Endothelial cell of umbilical vein (primary cell): ENCODE measurements around the gene FBL. TPM values are rescaled to one million over a fixed set of nuclear protein-coding genes. Genes with fewer than 3 reads are reported as not detected.
"Not testable (repeated sequence)": the region's sequence is repeated elsewhere in the genome, so short reads cannot be mapped to it uniquely, and the experiment has no call there.

Experiments
- BruUV-seq: library from RNA; stranded (reverse); fragments of 400-500 nt; replicated peaks from 2 replicates; lab custom pipeline; 2021; lab: Mats Ljungman, UMichigan
- CTCF ChIA-PET: fragments of 300-600, 350-600 bp; sonication (Branson Sonifier 250); formaldehyde crosslinking; loops from one replicate; lab custom pipeline; 2021; ENCODE audit warnings: antibody characterized with exemption, inconsistent platforms; lab: Charles Lee
- POLR2A ChIA-PET: fragments of 300-600, 350-600 bp; sonication (Branson Sonifier 250); formaldehyde crosslinking; loops from one replicate; lab custom pipeline; 2021; ENCODE audit warnings: antibody characterized with exemption, inconsistent platforms; lab: Charles Lee
- DNase-seq: peaks from one replicate; pipeline ENCODE4 v3.0.0-alpha.2; 2011; ENCODE audit warnings: low read depth, low spot score
- FAIRE-seq: peaks from 2 replicates; lab custom pipeline; 2011; peaks lifted over from hg19 to GRCh38; lab: Jason Lieb, UNC
- H2AFZ ChIP-seq: 2 replicates; pipeline ENCODE4 v1.6.0; 2012; ENCODE audit warnings: low read depth, low read length, control low read depth, inconsistent platforms
- H3K27ac ChIP-seq: 2 replicates; pipeline ENCODE4 v1.5.1; 2011; ENCODE audit warnings: low read depth, mild to moderate bottlenecking, control low read depth, low read length, moderate library complexity; ENCODE audit not compliant: insufficient read depth
- H3K27me3 ChIP-seq, 2 experiments: 2 replicates each; pipeline versions ENCODE4 v1.6.0 to v1.6.1; 2011; ENCODE audit warnings: low read length in 2 of 2, mixed read lengths in 1 of 2; ENCODE audit not compliant: control insufficient read depth in 2 of 2, insufficient read depth in 2 of 2
- H3K36me3 ChIP-seq, 2 experiments: 2 replicates in 1 of 2; 3 replicates in 1 of 2; pipeline ENCODE4 v1.5.1; 2011; ENCODE audit warnings: low read length in 2 of 2, mild to moderate bottlenecking in 1 of 2, moderate library complexity in 1 of 2; ENCODE audit not compliant: control insufficient read depth in 2 of 2, insufficient read depth in 2 of 2; ENCODE audit errors: extremely low read depth in 1 of 2
- H3K4me1 ChIP-seq: 3 replicates; pipeline ENCODE4 v1.5.1; 2011; ENCODE audit warnings: mild to moderate bottlenecking, low read length; ENCODE audit not compliant: control insufficient read depth, insufficient read depth; ENCODE audit errors: extremely low read depth
- H3K4me2 ChIP-seq: 2 replicates; pipeline ENCODE4 v1.6.1; 2011; ENCODE audit warnings: low read length, control low read depth, mixed read lengths; ENCODE audit not compliant: insufficient read depth
- H3K4me3 ChIP-seq, 3 experiments: fragments of 200-600 bp in 1 of 3; sonication (generic), shearing (Covaris generic) in 1 of 3; replicated peaks in 1 of 3; 2 replicates each; pipeline ENCODE4 v1.5.1; 2011 to 2016; ENCODE audit warnings: control low read depth in 3 of 3, low read length in 3 of 3, mild to moderate bottlenecking in 2 of 3, inconsistent platforms in 1 of 3, low read depth in 1 of 3, moderate library complexity in 1 of 3; ENCODE audit not compliant: insufficient read depth in 1 of 3
- H3K79me2 ChIP-seq: 2 replicates; pipeline ENCODE4 v1.6.0; 2012; ENCODE audit warnings: low read length, inconsistent platforms; ENCODE audit not compliant: control insufficient read depth, insufficient read depth
- H3K9ac ChIP-seq: replicated peaks from 2 replicates; pipeline ENCODE3; 2011; ENCODE audit warnings: low read length, control low read depth; ENCODE audit not compliant: insufficient read depth; ENCODE audit errors: extremely low read depth
- H3K9me1 ChIP-seq: replicated peaks from 3 replicates; pipeline ENCODE4 v1.6.0; 2011; ENCODE audit warnings: mild to moderate bottlenecking, low read length; ENCODE audit not compliant: control insufficient read depth, insufficient read depth; ENCODE audit errors: extremely low read depth
- H3K9me3 ChIP-seq: replicated peaks from 2 replicates; pipeline ENCODE4 v1.5.1; 2012; ENCODE audit warnings: low read length, inconsistent platforms; ENCODE audit not compliant: control insufficient read depth, insufficient read depth
- H4K20me1 ChIP-seq: replicated peaks from 2 replicates; pipeline ENCODE3; 2011; ENCODE audit warnings: mild to moderate bottlenecking, low read length; ENCODE audit not compliant: control insufficient read depth, insufficient read depth; ENCODE audit errors: extremely low read depth
- EZH2 ChIP-seq: IDR thresholded peaks from 2 replicates; pipeline ENCODE4 v1.6.1; 2012; ENCODE audit warnings: borderline replicate concordance, low read depth, mild to moderate bottlenecking, moderate library complexity, low read length, inconsistent platforms; ENCODE audit not compliant: severe bottlenecking
- dilution Hi-C: fragments of 300-500 bp; cut with MboI; formaldehyde crosslinking; loops from one replicate; pipeline ENCODE4 v1.15.0; 2019; ENCODE audit warnings: low sequenced_read_pairs; ENCODE audit not compliant: extremely low pct_ligation_motif_present
- intact Hi-C: fragments of 100-400 bp; cut with micrococcal nuclease; formaldehyde crosslinking; loops from one replicate; pipeline ENCODE4 v1.10.0; 2022
- polyA plus RNA-seq, 4 experiments: library from polyadenylated mRNA; depleted of rRNA in 3 of 4; stranded (reverse) in 3 of 4; unstranded in 1 of 4; fragments of >200 nt; gene quantifications; 2 replicates each; pipeline versions ENCODE4 v1.2.1 to v1.2.3, GENCODE V29; 2011 to 2012; ENCODE audit warnings: missing spikeins in 1 of 4
- total RNA-seq: library from RNA; stranded (reverse); gene quantifications from 2 replicates; pipeline ENCODE4 v1.2.3, GENCODE V29; 2021
- TF ChIP-seq, protein P1 (sequence below), 2 donors: IDR thresholded peaks; 1 replicate in 1 of 2; 2 replicates in 1 of 2; pipeline ENCODE4 v1.5.1; 2011; ENCODE audit warnings: low read length in 2 of 2, mild to moderate bottlenecking in 2 of 2, moderate library complexity in 2 of 2, control low read depth in 1 of 2, inconsistent platforms in 1 of 2, low read depth in 1 of 2; ENCODE audit not compliant: insufficient read depth in 1 of 2; ENCODE audit errors: extremely low read depth in 1 of 2

Gene FBL
- total and polyA plus RNA-seq, 2 donors (not counting 3 experiments of a cell fraction or from before 2014, with no cell fraction given), result 271 to 473 TPM

DNA sequence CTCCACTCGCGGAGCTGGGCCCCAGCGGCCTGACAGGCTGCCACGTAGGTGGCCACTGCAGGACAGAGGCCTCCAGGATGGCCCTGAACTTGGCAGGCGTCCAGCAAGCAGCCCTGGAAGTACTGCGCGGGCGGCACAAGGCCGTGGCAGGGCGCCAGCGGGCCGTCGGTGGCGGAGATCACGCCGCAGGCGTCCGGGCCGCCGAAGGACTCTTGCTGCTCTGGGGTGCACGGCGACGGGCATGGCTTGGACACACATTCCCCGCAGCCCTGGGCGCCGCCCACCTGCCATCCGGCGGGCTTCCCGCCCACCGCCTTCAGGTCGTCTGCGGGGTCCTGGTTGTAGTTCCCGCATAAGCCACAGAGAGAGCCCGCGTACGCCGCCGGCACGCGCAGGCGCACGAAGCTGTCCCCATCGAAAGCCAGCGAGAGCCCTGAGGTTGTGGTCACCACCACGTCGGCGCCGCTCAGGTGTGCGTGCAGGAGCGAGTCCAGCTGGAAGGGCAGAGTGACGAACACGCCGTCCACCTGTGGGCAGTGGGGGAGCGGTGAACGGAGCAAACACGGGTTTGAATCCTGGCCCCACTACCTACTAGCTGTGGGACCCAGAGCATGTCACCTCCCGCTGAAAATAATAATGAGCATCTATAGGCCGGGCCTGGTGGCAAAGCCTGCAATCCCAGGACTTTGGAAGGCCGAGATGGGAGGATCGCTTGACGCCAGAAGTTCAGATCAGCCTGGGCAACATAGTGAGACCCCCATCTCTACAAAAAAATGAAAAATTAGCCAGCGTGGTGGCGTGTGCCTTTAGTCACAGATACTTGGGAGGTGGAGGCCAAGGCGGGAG lies 45.7 kb upstream of the FBL start:
- intact Hi-C loops, H3K79me2 ChIP-seq, H3K9me3 ChIP-seq, BruUV-seq, H3K36me3 ChIP-seq, H3K9ac ChIP-seq, H3K27ac ChIP-seq, H4K20me1 ChIP-seq, H3K4me3 ChIP-seq, H3K4me1 ChIP-seq, dilution Hi-C loops, FAIRE-seq, POLR2A ChIA-PET, H3K27me3 ChIP-seq, H3K9me1 ChIP-seq: not testable (repeated sequence)
- CTCF ChIA-PET, result interaction anchor here (0.8 kb wide), 1 partner anchor 13 kb away, joined by 5 read pairs; no protein-coding TSS in a partner anchor
- TF ChIP-seq EZH2, result peak; percentile 32
- TF ChIP-seq, protein P1, sequence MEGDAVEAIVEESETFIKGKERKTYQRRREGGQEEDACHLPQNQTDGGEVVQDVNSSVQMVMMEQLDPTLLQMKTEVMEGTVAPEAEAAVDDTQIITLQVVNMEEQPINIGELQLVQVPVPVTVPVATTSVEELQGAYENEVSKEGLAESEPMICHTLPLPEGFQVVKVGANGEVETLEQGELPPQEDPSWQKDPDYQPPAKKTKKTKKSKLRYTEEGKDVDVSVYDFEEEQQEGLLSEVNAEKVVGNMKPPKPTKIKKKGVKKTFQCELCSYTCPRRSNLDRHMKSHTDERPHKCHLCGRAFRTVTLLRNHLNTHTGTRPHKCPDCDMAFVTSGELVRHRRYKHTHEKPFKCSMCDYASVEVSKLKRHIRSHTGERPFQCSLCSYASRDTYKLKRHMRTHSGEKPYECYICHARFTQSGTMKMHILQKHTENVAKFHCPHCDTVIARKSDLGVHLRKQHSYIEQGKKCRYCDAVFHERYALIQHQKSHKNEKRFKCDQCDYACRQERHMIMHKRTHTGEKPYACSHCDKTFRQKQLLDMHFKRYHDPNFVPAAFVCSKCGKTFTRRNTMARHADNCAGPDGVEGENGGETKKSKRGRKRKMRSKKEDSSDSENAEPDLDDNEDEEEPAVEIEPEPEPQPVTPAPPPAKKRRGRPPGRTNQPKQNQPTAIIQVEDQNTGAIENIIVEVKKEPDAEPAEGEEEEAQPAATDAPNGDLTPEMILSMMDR (IDR thresholded peaks at IDR 0.05; ENCODE audit: extremely low read depth in 1 of 2, insufficient read depth in 1 of 2, low read depth in 1 of 2, low read length in 2 of 2), result peak in 1 of 2 donors; percentile 39
- peak; percentile 45 for DNase-seq
- H2AFZ ChIP-seq, result peak overlapping the region; percentile 51
- peak overlapping the region; percentile 22 for H3K4me2 ChIP-seq
